ENCODE data around the gene NPTN.
A peak's percentile ranks its signal among the peaks of the same experiment; 100 is the strongest.

The NPTN gene

GRCh38 chr15:73631915-73632669, 1.1 kb downstream of the NPTN start:
- ATAC-seq, result no peak

- ATAC-seq, result peak in 1 of 2 donors; percentile 4
Measured at GRCh38 chr15:73630921-73631362, 2.2 kb downstream of the NPTN start.

- ATAC-seq, result no peak
Measured at GRCh38 chr15:73629798-73630429, 3.3 kb downstream of the NPTN start.

GRCh38 chr15:73628976-73629797, 4.0 kb downstream of the NPTN start:
- ATAC-seq, result no peak

GRCh38 chr15:73628102-73628501, 5.1 kb downstream of the NPTN start:
- no peak for ATAC-seq

GRCh38 chr15:73626072-73626471, 7.1 kb downstream of the NPTN start:
- ATAC-seq, result no peak

GRCh38 chr15:73624530-73624929, 8.7 kb downstream of the NPTN start:
- ATAC-seq, result no peak

- ATAC-seq, result no peak
Measured at GRCh38 chr15:73621286-73621826, 11.8 kb downstream of the NPTN start.

- no peak for ATAC-seq
Measured at GRCh38 chr15:73620078-73620477, 13.1 kb downstream of the NPTN start.

- ATAC-seq, result no peak
Measured at GRCh38 chr15:73617913-73618312, 15.3 kb downstream of the NPTN start.

- ATAC-seq, result no peak
Measured at GRCh38 chr15:73617301-73617831, 15.8 kb downstream of the NPTN start.

- ATAC-seq, result no peak
Measured at GRCh38 chr15:73608941-73609340, 24.2 kb downstream of the NPTN start.

GRCh38 chr15:73608475-73608874, 24.7 kb downstream of the NPTN start:
- no peak for ATAC-seq

GRCh38 chr15:73607843-73608242, 25.3 kb downstream of the NPTN start:
- ATAC-seq, result no peak

- ATAC-seq, result no peak
Measured at GRCh38 chr15:73607405-73607804, 25.8 kb downstream of the NPTN start.

- ATAC-seq, result no peak
Measured at GRCh38 chr15:73605759-73606436, 27.3 kb downstream of the NPTN start.

GRCh38 chr15:73604477-73604876, 28.7 kb downstream of the NPTN start:
- ATAC-seq, result no peak

- ATAC-seq, result no peak
Measured at GRCh38 chr15:73602992-73603391, 30.2 kb downstream of the NPTN start.

GRCh38 chr15:73602446-73602843, 30.7 kb downstream of the NPTN start:
- ATAC-seq, result no peak

- ATAC-seq, result no peak
Measured at GRCh38 chr15:73601451-73602445, 31.4 kb downstream of the NPTN start.
